Right cardiac atrium (tissue), 5 donors: ENCODE data around the gene DPP3. TPM values are rescaled to one million over a fixed set of nuclear protein-coding genes. Genes with fewer than 3 reads are reported as not detected.
A peak's percentile ranks its signal among the peaks of the same experiment; 100 is the strongest.

ENCODE experiments used
- ATAC-seq, 2 donors: fragments of 200-7000 bp; cut with Tn5 transposase; one replicate each; pipeline versions ENCODE4 v1.8.0 to v1.9.1; 2020; ENCODE audit warnings: moderate library complexity in 2 of 2, mild to moderate bottlenecking in 1 of 2
- DNase-seq, 3 donors: peaks; one replicate each; pipeline ENCODE4 v3.0.0-alpha.2; 2020
- H3K27ac ChIP-seq: one replicate; pipeline ENCODE4 v1.5.1; 2013; ENCODE audit warnings: mild to moderate bottlenecking, low read length, control low read depth, moderate library complexity
- H3K27me3 ChIP-seq: one replicate; pipeline ENCODE4 v1.6.1; 2013; ENCODE audit not compliant: control insufficient read depth, insufficient read depth
- H3K4me1 ChIP-seq: one replicate; pipeline ENCODE4 v1.6.1; 2013; ENCODE audit warnings: low read length; ENCODE audit not compliant: control insufficient read depth, insufficient read depth
- H3K4me3 ChIP-seq: one replicate; pipeline ENCODE4 v1.5.1; 2013; ENCODE audit warnings: low read length, control low read depth
- H3K9me3 ChIP-seq: one replicate; pipeline ENCODE4 v1.6.1; 2013; ENCODE audit warnings: low read length; ENCODE audit not compliant: control insufficient read depth
- whole genome bisulfite sequencing: extraction: QIAGEN DNeasy Blood & Tissue Kit; methylation state at CpG from one replicate; pipeline ENCODE4 v1.1.7; 2013; 5-methylcytosine and 5-hydroxymethylcytosine counted together
- intact Hi-C, 4 donors: fragments of 100-400 bp; cut with DNase I; formaldehyde crosslinking; loops; one replicate each; pipeline versions ENCODE4 v1.11.0 to v1.14.0; 2022 to 2023
- polyA plus RNA-seq: library from polyadenylated mRNA; stranded (reverse); fragments of 200-250 nt; gene quantifications from one replicate; pipeline ENCODE4 v1.2.3, GENCODE V29; 2013
- total RNA-seq, 4 donors: library from RNA; stranded (reverse); fragmentation: NEBNext Ultra II Directional; extraction: Animal tissue kit (Norgen Biotek cat#: 25700); gene quantifications; one replicate each; pipeline ENCODE4 v1.2.1, GENCODE V29; 2021
- donor health status: healthy with polysubstance abuse.
- donor health status: DM: no; HTN: yes; CAD: no.
- donor health status: DM: no; HTN: no; CAD: no.
- donor health status: DM: no; HTN: yes; CAD: no; lungs with severe emphysema.
- donor health status: DM: yes; HTN: yes; CAD: no.

Gene DPP3
- total and polyA plus RNA-seq, 5 donors, result 9.5 to 16.2 (median 13.3) TPM

GRCh38 chr11:66465373-66466224 lies 14.6 kb upstream of the DPP3 start:
- H3K4me1 ChIP-seq, result peaks cover 6% of the 10 kb centered on the region
- H3K4me3 ChIP-seq, result peak overlapping the region; percentile 94
- H3K27ac ChIP-seq, result no peak overlapping the region
- intact Hi-C loops, result no loop called here
- ATAC-seq, result no peak
- no peaks in the 10 kb centered on the region for H3K9me3 ChIP-seq
- no peak for DNase-seq
- WGBS, result 37% methylated on average over 19 of the region's 19 CpGs
- H3K27me3 ChIP-seq, result no peaks in the 10 kb centered on the region

- peaks cover 6% of the 10 kb centered on the region for H3K4me1 ChIP-seq
Measured at GRCh38 chr11:66466225-66467033, 13.8 kb upstream of the DPP3 start, which contains the start of gene PELI3. TSS of gene PELI3 (plus strand) at chr11:66466905. CDS start at chr11:66468129, 1,224 bp downstream.

GRCh38 chr11:66467034-66467659 lies 13.1 kb upstream of the DPP3 start:
- H3K4me3 ChIP-seq, result peak overlapping the region; percentile 94
- H3K27me3 ChIP-seq, result no peaks in the 10 kb centered on the region
- no peak overlapping the region for H3K27ac ChIP-seq
- ATAC-seq, result peak; percentile 9 to 17
- peaks cover 6% of the 10 kb centered on the region for H3K4me1 ChIP-seq
- 2% methylated on average over 71 of the region's 72 CpGs for WGBS
- H3K9me3 ChIP-seq, result no peaks in the 10 kb centered on the region
- intact Hi-C loops, result no loop called here
- DNase-seq, result peak in 2 of 3 donors; percentile 52 to 80

More at GRCh38 chr11:66466225-66467033, 13.8 kb upstream of the DPP3 start, which contains the start of gene PELI3:
- peak; percentile 98 for ATAC-seq
- peak; percentile 92 to 98 (median 97) for DNase-seq
- WGBS, result 1% methylated on average over 63 of the region's 63 CpGs
- intact Hi-C loops, result no loop called here
- H3K4me3 ChIP-seq, result peak within 1 kb of the TSS; percentile 94
- H3K27me3 ChIP-seq, result no peaks in the 10 kb centered on the region
- peak within 1 kb of the TSS; percentile 6 for H3K27ac ChIP-seq
- H3K9me3 ChIP-seq, result no peaks in the 10 kb centered on the region

GRCh38 chr11:66467756-66468155 lies 12.5 kb upstream of the DPP3 start:
- Histone ChIP-seq H3K27ac (no peak overlapping the region), H3K4me3 (peak overlapping the region; percentile 94), H3K27me3 (no peaks in the 10 kb centered on the region), H3K4me1 (peaks cover 6% of the 10 kb centered on the region), H3K9me3 (no peaks in the 10 kb centered on the region)
- peak; percentile 55 to 72 (median 71) for DNase-seq
- 49% methylated on average over 6 of the region's 6 CpGs for WGBS
- ATAC-seq, result peak in 1 of 2 donors; percentile 50
- intact Hi-C loops, result no loop called here

GRCh38 chr11:66468691-66469090 lies 11.5 kb upstream of the DPP3 start:
- Histone ChIP-seq H3K27ac (no peak overlapping the region), H3K27me3 (no peaks in the 10 kb centered on the region), H3K4me3 (no peak overlapping the region), H3K4me1 (peaks cover 6% of the 10 kb centered on the region), H3K9me3 (no peaks in the 10 kb centered on the region)
- no peak for ATAC-seq
- intact Hi-C loops, result no loop called here
- DNase-seq, result no peak
- WGBS, result 92% methylated on average over 6 of the region's 6 CpGs

- no peaks in the 10 kb centered on the region for H3K9me3 ChIP-seq
- no peaks in the 10 kb centered on the region for H3K27me3 ChIP-seq
- ATAC-seq (no peak), DNase-seq (no peak)
- peaks cover 6% of the 10 kb centered on the region for H3K4me1 ChIP-seq
- no peak overlapping the region for H3K4me3 ChIP-seq
- WGBS, result 89% methylated on average over 1 of the region's 1 CpG
- intact Hi-C loops, result no loop called here
- no peak overlapping the region for H3K27ac ChIP-seq
Measured at GRCh38 chr11:66469441-66469840, 10.8 kb upstream of the DPP3 start.

DNA sequence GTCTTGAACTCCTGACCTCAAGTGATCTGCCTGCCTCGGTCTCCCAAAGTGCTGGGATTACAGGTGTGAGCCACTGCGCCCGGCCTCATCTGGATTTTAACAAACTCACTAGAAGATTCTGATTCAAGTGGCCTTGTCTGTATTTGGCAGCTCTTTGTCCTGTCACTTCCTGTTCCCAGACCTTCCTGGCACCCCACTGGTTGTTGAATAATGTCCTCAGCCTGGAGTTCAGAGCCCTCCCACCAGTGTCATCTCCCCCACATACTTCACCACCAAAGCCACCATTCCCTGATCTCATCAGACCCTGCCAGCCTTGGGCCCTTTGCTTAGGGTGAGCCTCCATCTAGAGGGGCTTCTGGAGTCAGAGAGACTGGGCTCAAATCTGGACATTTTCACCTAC lies 10.2 kb upstream of the DPP3 start:
- 72% methylated on average over 3 of the region's 3 CpGs for WGBS
- H3K9me3 ChIP-seq, result no peaks in the 10 kb centered on the region
- H3K27ac ChIP-seq, result no peak overlapping the region
- no peaks in the 10 kb centered on the region for H3K27me3 ChIP-seq
- intact Hi-C loops, result no loop called here
- H3K4me1 ChIP-seq, result peaks cover 6% of the 10 kb centered on the region
- DNase-seq (no peak), ATAC-seq (no peak)
- H3K4me3 ChIP-seq, result no peak overlapping the region

DNA sequence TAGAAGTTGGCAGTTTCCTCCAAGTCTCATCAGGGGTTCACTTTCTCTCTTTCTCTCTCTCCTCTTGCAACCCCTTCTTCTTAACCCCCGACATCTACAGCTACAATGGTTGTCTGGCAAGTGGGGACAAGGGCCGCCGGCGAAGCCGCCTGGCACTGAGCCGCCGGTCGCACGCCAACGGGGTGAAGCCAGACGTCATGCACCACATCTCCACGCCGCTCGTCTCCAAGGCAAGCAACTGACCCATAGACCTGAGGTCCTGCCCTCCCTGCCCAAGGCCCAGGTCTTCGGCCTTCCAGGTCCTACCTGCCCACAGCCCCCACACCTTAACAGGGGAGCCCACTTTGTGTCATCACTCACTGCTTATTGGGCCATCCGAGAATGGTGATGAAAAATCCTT lies 9.1 kb upstream of the DPP3 start:
- Histone ChIP-seq H3K27ac (no peak overlapping the region), H3K27me3 (no peaks in the 10 kb centered on the region), H3K4me3 (no peak overlapping the region), H3K9me3 (no peaks in the 10 kb centered on the region), H3K4me1 (peaks cover 6% of the 10 kb centered on the region)
- ATAC-seq, result no peak
- intact Hi-C loops, result no loop called here
- WGBS, result 96% methylated on average over 16 of the region's 16 CpGs
- DNase-seq, result peak in 1 of 3 donors; percentile 59

GRCh38 chr11:66472054-66472453 lies 8.2 kb upstream of the DPP3 start:
- 88% methylated on average over 9 of the region's 9 CpGs for WGBS
- H3K4me3 ChIP-seq, result no peak overlapping the region
- no peak overlapping the region for H3K27ac ChIP-seq
- no peak for ATAC-seq
- peaks cover 6% of the 10 kb centered on the region for H3K4me1 ChIP-seq
- H3K9me3 ChIP-seq, result no peaks in the 10 kb centered on the region
- intact Hi-C loops, result no loop called here
- DNase-seq, result no peak
- H3K27me3 ChIP-seq, result no peaks in the 10 kb centered on the region

- Histone ChIP-seq H3K4me1 (no peaks in the 10 kb centered on the region), H3K27me3 (no peaks in the 10 kb centered on the region), H3K27ac (no peak overlapping the region), H3K4me3 (no peak overlapping the region), H3K9me3 (no peaks in the 10 kb centered on the region)
- DNase-seq (no peak), ATAC-seq (no peak)
- WGBS, result 93% methylated on average over 11 of the region's 11 CpGs
- intact Hi-C loops, result no loop called here
Measured at GRCh38 chr11:66473167-66473566, 7.1 kb upstream of the DPP3 start.
